Measurements from ENCODE around the gene CSDE1.
"Not testable (repeated sequence)": the region's sequence is repeated elsewhere in the genome, so short reads cannot be mapped to it uniquely, and the experiment has no call there.

CSDE1 gene

GRCh38 chr1:114757455-114758255 lies at the start of gene CSDE1:
Gene CSDE1 (minus strand): TSS chr1:114757984. CDS start chr1:114739890, 18,094 bp downstream.
- peak; percentile 98 for DNase-seq (ENCODE audit: low read depth in 2 of 2)

- DNase-seq (ENCODE audit: low read depth in 2 of 2), result not testable (repeated sequence)
Measured at GRCh38 chr1:114804449-114804848, 46.7 kb upstream of the CSDE1 start.

- DNase-seq (ENCODE audit: low read depth in 2 of 2), result no peak
Measured at GRCh38 chr1:114803001-114803400, 45.2 kb upstream of the CSDE1 start.

GRCh38 chr1:114794038-114794437 lies 36.3 kb upstream of the CSDE1 start:
- no peak for DNase-seq (ENCODE audit: low read depth in 2 of 2)

- not testable (repeated sequence) for DNase-seq (ENCODE audit: low read depth in 2 of 2)
Measured at GRCh38 chr1:114790581-114790980, 32.8 kb upstream of the CSDE1 start.

- not testable (repeated sequence) for DNase-seq (ENCODE audit: low read depth in 2 of 2)
Measured at GRCh38 chr1:114786440-114786839, 28.7 kb upstream of the CSDE1 start.

GRCh38 chr1:114782476-114782875 lies 24.7 kb upstream of the CSDE1 start:
- DNase-seq (ENCODE audit: low read depth in 2 of 2), result no peak

GRCh38 chr1:114780344-114781226 lies 22.8 kb upstream of the CSDE1 start, which contains the start of gene SIKE1:
Gene SIKE1 (minus strand): TSS chr1:114780685. CDS start chr1:114780607, 78 bp downstream.
- DNase-seq (ENCODE audit: low read depth in 2 of 2), result peak; percentile 76 to 78

- no peak for DNase-seq (ENCODE audit: low read depth in 2 of 2)
Measured at GRCh38 chr1:114779722-114780121, 21.9 kb upstream of the CSDE1 start.

GRCh38 chr1:114776726-114777125 lies 18.9 kb upstream of the CSDE1 start:
- DNase-seq (ENCODE audit: low read depth in 2 of 2), result not testable (repeated sequence)

GRCh38 chr1:114771992-114772391 lies 14.2 kb upstream of the CSDE1 start:
- no peak for DNase-seq (ENCODE audit: low read depth in 2 of 2)

GRCh38 chr1:114770989-114771388 lies 13.2 kb upstream of the CSDE1 start:
- no peak for DNase-seq (ENCODE audit: low read depth in 2 of 2)

- DNase-seq (ENCODE audit: low read depth in 2 of 2), result no peak
Measured at GRCh38 chr1:114764689-114765088, 6.9 kb upstream of the CSDE1 start.

- no peak for DNase-seq (ENCODE audit: low read depth in 2 of 2)
Measured at GRCh38 chr1:114758256-114758832, 560 bp upstream of the CSDE1 start.

- no peak for DNase-seq (ENCODE audit: low read depth in 2 of 2)
Measured at GRCh38 chr1:114756949-114757454, 782 bp downstream of the CSDE1 start.

GRCh38 chr1:114756009-114756892 lies 1.5 kb downstream of the CSDE1 start:
- DNase-seq (ENCODE audit: low read depth in 2 of 2), result no peak

- no peak for DNase-seq (ENCODE audit: low read depth in 2 of 2)
Measured at GRCh38 chr1:114755006-114755931, 2.5 kb downstream of the CSDE1 start.

GRCh38 chr1:114753702-114754101 lies 4.1 kb downstream of the CSDE1 start:
- DNase-seq (ENCODE audit: low read depth in 2 of 2), result not testable (repeated sequence)

- DNase-seq (ENCODE audit: low read depth in 2 of 2), result no peak
Measured at GRCh38 chr1:114753143-114753542, 4.6 kb downstream of the CSDE1 start.

GRCh38 chr1:114750780-114751179 lies 7.0 kb downstream of the CSDE1 start:
- DNase-seq (ENCODE audit: low read depth in 2 of 2), result no peak

All from fibroblast of skin of left biceps (primary cell).